H9 (cell line): Measurements from ENCODE around the gene COTL1. TPM values are rescaled to one million over a fixed set of nuclear protein-coding genes. Genes with fewer than 3 reads are reported as not detected.

Experiments
- DNase-seq: peaks from one replicate; pipeline ENCODE4 v3.0.0-alpha.2; 2017
- H2AFZ ChIP-seq: one replicate; pipeline ENCODE4 v1.6.1; 2013; ENCODE audit warnings: mild to moderate bottlenecking, low read length, control low read depth, moderate library complexity
- H2AK5ac ChIP-seq: 2 replicates; pipeline ENCODE4 v1.6.1; 2013; ENCODE audit warnings: low read length, control low read depth, mixed read lengths; ENCODE audit not compliant: insufficient read length
- H2BK120ac ChIP-seq: one replicate; pipeline ENCODE4 v1.6.1; 2013; ENCODE audit warnings: low read depth, mild to moderate bottlenecking, low read length, control low read depth, inconsistent platforms; ENCODE audit not compliant: poor library complexity, severe bottlenecking
- H2BK12ac ChIP-seq: 2 replicates; pipeline ENCODE4 v1.6.1; 2013; ENCODE audit warnings: low read length, control low read depth, mixed read lengths, low read depth; ENCODE audit not compliant: insufficient read length
- H2BK15ac ChIP-seq: 2 replicates; pipeline ENCODE4 v1.6.1; 2013; ENCODE audit warnings: low read depth, low read length, control low read depth
- H2BK20ac ChIP-seq: one replicate; pipeline ENCODE4 v1.6.1; 2013; ENCODE audit warnings: low read depth, mild to moderate bottlenecking, low read length, control low read depth, inconsistent platforms; ENCODE audit not compliant: poor library complexity, severe bottlenecking
- H2BK5ac ChIP-seq: 2 replicates; pipeline ENCODE4 v1.6.1; 2013; ENCODE audit warnings: low read length, control low read depth, mixed read lengths; ENCODE audit not compliant: insufficient read length
- H3K14ac ChIP-seq: 2 replicates; pipeline ENCODE4 v1.6.1; 2013; ENCODE audit warnings: low read length, control low read depth; ENCODE audit not compliant: insufficient read depth
- H3K18ac ChIP-seq: 2 replicates; pipeline ENCODE4 v1.6.1; 2013; ENCODE audit warnings: low read depth, mild to moderate bottlenecking, mixed read lengths, low read length, control low read depth; ENCODE audit not compliant: insufficient read length
- H3K23ac ChIP-seq: 2 replicates; pipeline ENCODE4 v1.6.1; 2013; ENCODE audit warnings: low read length, control low read depth, mixed read lengths, low read depth; ENCODE audit not compliant: insufficient read length
- H3K23me2 ChIP-seq: 2 replicates; pipeline ENCODE4 v1.6.1; 2013; ENCODE audit warnings: low read depth, mild to moderate bottlenecking, mixed read lengths, low read length, control low read depth; ENCODE audit not compliant: insufficient read length, poor library complexity, severe bottlenecking
- H3K27ac ChIP-seq: 2 replicates; pipeline ENCODE4 v1.5.1; 2013; ENCODE audit warnings: low read length, control low read depth, mixed read lengths, low read depth; ENCODE audit not compliant: insufficient read length
- H3K27me3 ChIP-seq: 2 replicates; pipeline ENCODE4 v1.6.1; 2013; ENCODE audit warnings: low read length, control low read depth, inconsistent platforms; ENCODE audit not compliant: insufficient read depth
- H3K4ac ChIP-seq: 2 replicates; pipeline ENCODE4 v1.6.1; 2013; ENCODE audit warnings: low read depth, mild to moderate bottlenecking, control low read depth, inconsistent platforms, low read length, moderate library complexity
- H3K4me1 ChIP-seq: 2 replicates; pipeline ENCODE4 v1.6.1; 2013; ENCODE audit warnings: low read length, control low read depth, inconsistent platforms; ENCODE audit not compliant: insufficient read depth
- H3K4me2 ChIP-seq: 2 replicates; pipeline ENCODE4 v1.6.1; 2013; ENCODE audit warnings: low read length, control low read depth, mixed read lengths; ENCODE audit not compliant: insufficient read length, insufficient read depth
- H3K56ac ChIP-seq: 2 replicates; pipeline ENCODE4 v1.6.1; 2013; ENCODE audit warnings: low read depth, mild to moderate bottlenecking, mixed read lengths, low read length, control low read depth; ENCODE audit not compliant: insufficient read length
- H3K79me1 ChIP-seq: 2 replicates; pipeline ENCODE4 v1.6.1; 2013; ENCODE audit warnings: low read depth, mild to moderate bottlenecking, moderate library complexity, low read length, control low read depth, inconsistent platforms; ENCODE audit not compliant: insufficient read depth, poor library complexity, severe bottlenecking
- H3K79me2 ChIP-seq: 2 replicates; pipeline ENCODE4 v1.6.1; 2013; ENCODE audit warnings: low read length, control low read depth, inconsistent platforms; ENCODE audit not compliant: insufficient read depth
- H3K9ac ChIP-seq: 2 replicates; pipeline ENCODE4 v1.6.1; 2013; ENCODE audit warnings: low read length, control low read depth, mixed read lengths; ENCODE audit not compliant: insufficient read length; ENCODE audit errors: extremely low read depth
- H3K9me3 ChIP-seq: one replicate; pipeline ENCODE4 v1.6.1; 2013; ENCODE audit warnings: low read depth, low read length, inconsistent platforms; ENCODE audit not compliant: control insufficient read depth
- H3T11ph ChIP-seq: one replicate; pipeline ENCODE4 v1.6.1; 2013; ENCODE audit warnings: mild to moderate bottlenecking, low read length, control low read depth, inconsistent platforms
- H4K20me1 ChIP-seq: one replicate; pipeline ENCODE4 v1.6.1; 2013; ENCODE audit not compliant: control insufficient read depth, insufficient read length, insufficient read depth
- H4K5ac ChIP-seq: 2 replicates; pipeline ENCODE4 v1.6.1; 2013; ENCODE audit warnings: low read depth, mild to moderate bottlenecking, mixed read lengths, low read length, control low read depth; ENCODE audit not compliant: insufficient read length
- H4K8ac ChIP-seq: replicated peaks from 2 replicates; pipeline ENCODE4 v1.6.1; 2013; ENCODE audit warnings: low read length, control low read depth, mixed read lengths, low read depth; ENCODE audit not compliant: insufficient read length
- H4K91ac ChIP-seq: 2 replicates; pipeline ENCODE4 v1.6.1; 2013; ENCODE audit warnings: low read depth, mild to moderate bottlenecking, moderate library complexity, mixed read lengths, low read length, control low read depth; ENCODE audit not compliant: insufficient read length
- H3K27ac Mint-ChIP-seq, 3 experiments: 2 replicates in 2 of 3; 3 replicates in 1 of 3; pipeline ENCODE4 v1.8.0; 2020 to 2021; ENCODE audit warnings: mixed read lengths in 3 of 3, mild to moderate bottlenecking in 1 of 3, moderate library complexity in 1 of 3
- H3K27me3 Mint-ChIP-seq: 2 replicates; pipeline ENCODE4 v1.8.0; 2021; ENCODE audit warnings: low read depth, mild to moderate bottlenecking, moderate library complexity, mixed read lengths
- H3K36me3 Mint-ChIP-seq, 3 experiments: 2 replicates in 2 of 3; 3 replicates in 1 of 3; pipeline ENCODE4 v1.8.0; 2020 to 2021; ENCODE audit warnings: low read depth in 3 of 3, mixed read lengths in 3 of 3; ENCODE audit not compliant: insufficient read depth in 1 of 3
- H3K4me1 Mint-ChIP-seq, 2 experiments: 2 replicates each; pipeline ENCODE4 v1.8.0; 2020; ENCODE audit warnings: mixed read lengths in 2 of 2
- H3K4me3 Mint-ChIP-seq, 2 experiments: 2 replicates in 1 of 2; 3 replicates in 1 of 2; pipeline ENCODE4 v1.8.0; 2020 to 2021; ENCODE audit warnings: mild to moderate bottlenecking in 2 of 2, mixed read lengths in 2 of 2, moderate library complexity in 1 of 2
- H3K9me3 Mint-ChIP-seq, 2 experiments: 2 replicates in 1 of 2; 3 replicates in 1 of 2; pipeline ENCODE4 v1.8.0; 2020; ENCODE audit warnings: mild to moderate bottlenecking in 2 of 2, mixed read lengths in 2 of 2, moderate library complexity in 1 of 2
- CTCF ChIP-seq: fragments of 200-600 bp; sonication (generic); conservative IDR thresholded peaks from 3 replicates; pipeline ENCODE4 v1.8.0; 2021; ENCODE audit warnings: antibody characterized with exemption, mild to moderate bottlenecking
- WGBS: extraction: QIAGEN DNeasy Blood & Tissue Kit; methylation state at CpG from one replicate; pipeline ENCODE4 v1.1.7; 2013; ENCODE audit warnings: missing lambda C conversion rate, low lambda C conversion rate, mixed read lengths; ENCODE audit not compliant: insufficient read length; ENCODE audit errors: extremely low coverage; 5-methylcytosine and 5-hydroxymethylcytosine counted together
- total RNA-seq: library from RNA; stranded (reverse); gene quantifications from 2 replicates; pipeline ENCODE4 v1.2.1, GENCODE V29; 2021

Gene COTL1
- total RNA-seq, 1 experiment from 2014 or later: 81.4 TPM

GRCh38 chr16:84608282-84608681, 9.6 kb downstream of the COTL1 start:
- no peak for TF ChIP-seq CTCF
- no peak overlapping the region for H2AK5ac ChIP-seq
- H3K27ac ChIP-seq: no peak overlapping the region
- no peak overlapping the region for H3K4me2 ChIP-seq
- no peak overlapping the region for H2BK5ac ChIP-seq
- no peak overlapping the region for H3K56ac ChIP-seq
- no peak overlapping the region for H4K8ac ChIP-seq
- no peak overlapping the region for H3K4ac ChIP-seq
- H4K5ac ChIP-seq: no peak overlapping the region
- no peak overlapping the region for H2BK12ac ChIP-seq
- H3K36me3 Mint-ChIP-seq: peaks cover 14 to 23% (median 16%) of the 10 kb centered on the region in 3 experiments
- H3K23me2 ChIP-seq: no peaks in the 10 kb centered on the region
- peaks cover 12 to 17% of the 10 kb centered on the region in 2 experiments for H3K4me1 Mint-ChIP-seq
- H2AFZ ChIP-seq: no peak overlapping the region
- no peaks in the 10 kb centered on the region for H3K27me3 ChIP-seq
- no peaks in the 10 kb centered on the region for H3K9me3 ChIP-seq
- no peak overlapping the region for H2BK20ac ChIP-seq
- DNase-seq: no peak
- H2BK15ac ChIP-seq: no peak overlapping the region
- H3K9me3 Mint-ChIP-seq: peaks cover 5 to 7% of the 10 kb centered on the region in 2 experiments; a peak in 3 of 5 replicates
- no peak overlapping the region for H3K4me3 Mint-ChIP-seq
- no peaks in the 10 kb centered on the region for H4K20me1 ChIP-seq
- H3K4me1 ChIP-seq: no peaks in the 10 kb centered on the region
- peaks cover 5% of the 10 kb centered on the region; the same call in 1 of the 2 replicates for H3K79me2 ChIP-seq
- no peak overlapping the region for H3K14ac ChIP-seq
- H3T11ph ChIP-seq: no peak overlapping the region
- no peak overlapping the region for H3K9ac ChIP-seq
- no peak overlapping the region for H4K91ac ChIP-seq
- H3K23ac ChIP-seq: no peak overlapping the region
- H3K27me3 Mint-ChIP-seq: no peaks in the 10 kb centered on the region
- no peak overlapping the region for H2BK120ac ChIP-seq
- no peak overlapping the region for H3K18ac ChIP-seq
- peak overlapping the region in 1 of 3 experiments; percentile 35; a peak in 1 of 7 replicates for H3K27ac Mint-ChIP-seq
- no CpG with 5 or more reads among the region's 6 CpGs for WGBS
- peaks cover 6% of the 10 kb centered on the region for H3K79me1 ChIP-seq
